DOHH2 (cell line): ENCODE results near the gene SFT2D1.

Experiments used
- H3F3A ChIP-seq: fragments of 200-600 bp; sonication (generic), shearing (Covaris generic); 2 replicates; pipeline ENCODE4 v1.6.0; 2016; ENCODE audit warnings: antibody characterized with exemption, mild to moderate bottlenecking; ENCODE audit not compliant: control insufficient read depth, insufficient read depth
- H3K27ac ChIP-seq: fragments of 200-600 bp; sonication (generic); 2 replicates; pipeline ENCODE4 v1.5.1; 2014; ENCODE audit warnings: low read depth, mild to moderate bottlenecking, low read length, moderate library complexity
- H3K27me3 ChIP-seq: fragments of 200-600 bp; sonication (generic); 2 replicates; pipeline ENCODE4 v1.6.1; 2014; ENCODE audit warnings: mild to moderate bottlenecking, low read length, mixed read lengths; ENCODE audit not compliant: control insufficient read depth
- H3K36me3 ChIP-seq: fragments of 200-600 bp; sonication (generic); 2 replicates; pipeline ENCODE4 v1.6.1; 2014; ENCODE audit warnings: mild to moderate bottlenecking, low read length, moderate library complexity, mixed read lengths; ENCODE audit not compliant: control insufficient read depth
- H3K4me1 ChIP-seq: fragments of 200-600 bp; sonication (generic); 2 replicates; pipeline ENCODE4 v1.6.1; 2014; ENCODE audit warnings: mild to moderate bottlenecking, low read length, mixed read lengths; ENCODE audit not compliant: control insufficient read depth
- H3K4me2 ChIP-seq: fragments of 200-600 bp; sonication (generic); 2 replicates; pipeline ENCODE4 v1.6.0; 2014; ENCODE audit warnings: mild to moderate bottlenecking, low read length, moderate library complexity
- H3K4me3 ChIP-seq: fragments of 200-600 bp; sonication (generic); 2 replicates; pipeline ENCODE4 v1.5.1; 2014; ENCODE audit warnings: mild to moderate bottlenecking, low read length, mixed read lengths
- H3K79me2 ChIP-seq: fragments of 200-600 bp; sonication (generic); 2 replicates; pipeline ENCODE4 v1.6.1; 2014; ENCODE audit warnings: mild to moderate bottlenecking, low read length, mixed read lengths; ENCODE audit not compliant: control insufficient read depth
- H3K9me2 ChIP-seq: fragments of 200-600 bp; sonication (generic); replicated peaks from 2 replicates; pipeline ENCODE4 v1.6.1; 2014; ENCODE audit warnings: mild to moderate bottlenecking, low read length, mixed read lengths; ENCODE audit not compliant: control insufficient read depth
- H3K9me3 ChIP-seq: fragments of 200-600 bp; sonication (generic); 2 replicates; pipeline ENCODE4 v1.6.1; 2014; ENCODE audit warnings: antibody characterized with exemption, low read length, mixed read lengths; ENCODE audit not compliant: control insufficient read depth, insufficient read depth
- H4K20me1 ChIP-seq: fragments of 200-600 bp; sonication (generic); 2 replicates; pipeline ENCODE4 v1.6.0; 2014; ENCODE audit warnings: low read depth, mild to moderate bottlenecking, antibody characterized with exemption, low read length, moderate library complexity; ENCODE audit not compliant: control insufficient read depth, insufficient read depth
- CTCF ChIP-seq: fragments of 200-600 bp; sonication (generic); IDR thresholded peaks from one replicate; pipeline ENCODE4 v1.5.1; 2014; ENCODE audit warnings: antibody characterized with exemption, mild to moderate bottlenecking, low read depth, low read length; ENCODE audit not compliant: poor library complexity, severe bottlenecking
- EZH2phosphoT487 ChIP-seq: fragments of 200-600 bp; sonication (generic); IDR thresholded peaks from 2 replicates; pipeline ENCODE4 v1.6.1; 2017; ENCODE audit warnings: borderline replicate concordance, mild to moderate bottlenecking, antibody characterized with exemption, low read length, moderate library complexity, mixed read lengths

SFT2D1 gene

DNA sequence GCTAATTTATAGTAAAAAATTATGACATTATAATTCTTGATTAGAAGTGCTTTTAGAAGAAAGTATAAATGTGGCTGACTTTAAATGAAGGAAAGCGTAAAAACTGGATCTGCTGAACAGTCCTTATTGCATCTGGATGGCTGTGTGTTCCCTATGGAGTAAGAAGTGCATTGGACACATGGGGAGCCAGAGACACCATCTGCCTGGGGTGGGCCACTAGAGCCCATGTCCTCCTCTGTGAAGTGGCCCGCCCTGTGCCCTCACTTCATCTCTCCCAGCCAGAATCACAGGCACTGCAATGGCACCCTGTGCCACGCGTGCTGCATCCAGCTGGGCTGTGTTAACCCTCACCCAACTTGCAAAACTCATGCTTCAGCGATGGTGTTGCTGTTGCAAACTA, 13.2 kb upstream of the SFT2D1 start:
- H3K4me2 ChIP-seq = peak overlapping the region; percentile 42
- H3K36me3 ChIP-seq = no peaks in the 10 kb centered on the region; the same call in 1 of the 2 replicates
- peaks cover 2% of the 10 kb centered on the region; the same call in 1 of the 2 replicates for H3F3A ChIP-seq
- peaks cover 43% of the 10 kb centered on the region for H3K4me1 ChIP-seq
- TF ChIP-seq CTCF = no peak
- TF ChIP-seq EZH2phosphoT487 = no peak
- no peaks in the 10 kb centered on the region for H4K20me1 ChIP-seq
- no peak overlapping the region for H3K4me3 ChIP-seq
- H3K27me3 ChIP-seq = no peaks in the 10 kb centered on the region
- no peak overlapping the region for H3K27ac ChIP-seq
- no peaks in the 10 kb centered on the region for H3K9me2 ChIP-seq
- H3K79me2 ChIP-seq = no peaks in the 10 kb centered on the region
- H3K9me3 ChIP-seq = peaks cover 6% of the 10 kb centered on the region; the same call in 1 of the 2 replicates

- no peak overlapping the region for H3K4me2 ChIP-seq
- no peaks in the 10 kb centered on the region for H3K27me3 ChIP-seq
- H3K9me3 ChIP-seq = peaks cover 6% of the 10 kb centered on the region; the same call in 1 of the 2 replicates
- no peak overlapping the region for H3K27ac ChIP-seq
- H3K4me1 ChIP-seq = peaks cover 43% of the 10 kb centered on the region
- TF ChIP-seq CTCF = no peak
- TF ChIP-seq EZH2phosphoT487 = no peak
- H4K20me1 ChIP-seq = no peaks in the 10 kb centered on the region
- peaks cover 2% of the 10 kb centered on the region; the same call in 1 of the 2 replicates for H3F3A ChIP-seq
- H3K36me3 ChIP-seq = no peaks in the 10 kb centered on the region; the same call in 1 of the 2 replicates
- H3K79me2 ChIP-seq = no peaks in the 10 kb centered on the region
- no peak overlapping the region for H3K4me3 ChIP-seq
- H3K9me2 ChIP-seq = no peaks in the 10 kb centered on the region
These were observed 12.6 kb upstream of the SFT2D1 start for GRCh38 chr6:166354965-166355364.

DNA sequence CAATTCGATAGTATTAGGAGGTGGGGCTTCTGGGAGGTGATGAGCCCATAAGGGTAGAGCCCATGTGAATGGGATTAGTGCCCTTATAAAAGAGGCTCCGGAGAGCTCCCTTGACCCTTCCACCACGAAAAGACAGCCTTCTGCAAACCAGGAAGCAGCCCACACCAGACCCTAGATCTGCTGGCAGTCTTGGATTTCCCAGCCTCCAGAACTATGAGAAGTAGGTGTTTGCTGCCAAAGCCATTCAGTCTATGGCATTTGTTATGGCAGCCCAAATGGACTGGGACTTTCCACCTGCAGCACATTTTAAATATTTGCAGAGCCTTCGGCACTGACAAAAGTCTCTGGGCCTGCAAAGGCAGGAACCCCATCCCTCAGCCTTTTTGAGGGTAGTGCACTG, 11.8 kb upstream of the SFT2D1 start:
- H3K36me3 ChIP-seq = no peaks in the 10 kb centered on the region; the same call in 1 of the 2 replicates
- no peak overlapping the region for H3K27ac ChIP-seq
- no peaks in the 10 kb centered on the region for H3K79me2 ChIP-seq
- H3K9me2 ChIP-seq = no peaks in the 10 kb centered on the region
- H3K4me2 ChIP-seq = no peak overlapping the region
- TF ChIP-seq CTCF = no peak
- TF ChIP-seq EZH2phosphoT487 = no peak
- H3K27me3 ChIP-seq = no peaks in the 10 kb centered on the region
- peaks cover 6% of the 10 kb centered on the region; the same call in 1 of the 2 replicates for H3K9me3 ChIP-seq
- H3K4me3 ChIP-seq = no peak overlapping the region
- peaks cover 2% of the 10 kb centered on the region; the same call in 1 of the 2 replicates for H3F3A ChIP-seq
- H3K4me1 ChIP-seq = peaks cover 43% of the 10 kb centered on the region
- no peaks in the 10 kb centered on the region for H4K20me1 ChIP-seq
